CD4-positive, alpha-beta T cell treated with Interleukin-2 at 100 ng/mL for 4 hours (primary cell): ENCODE measurements around the gene RPS6KA2.
"Not testable (repeated sequence)": the region's sequence is repeated elsewhere in the genome, so short reads cannot be mapped to it uniquely, and the experiment has no call there.

Experiments
- DNase-seq: peaks from one replicate; pipeline ENCODE4 v3.0.0-alpha.2; 2020; ENCODE audit warnings: low spot score

Gene RPS6KA2

DNA sequence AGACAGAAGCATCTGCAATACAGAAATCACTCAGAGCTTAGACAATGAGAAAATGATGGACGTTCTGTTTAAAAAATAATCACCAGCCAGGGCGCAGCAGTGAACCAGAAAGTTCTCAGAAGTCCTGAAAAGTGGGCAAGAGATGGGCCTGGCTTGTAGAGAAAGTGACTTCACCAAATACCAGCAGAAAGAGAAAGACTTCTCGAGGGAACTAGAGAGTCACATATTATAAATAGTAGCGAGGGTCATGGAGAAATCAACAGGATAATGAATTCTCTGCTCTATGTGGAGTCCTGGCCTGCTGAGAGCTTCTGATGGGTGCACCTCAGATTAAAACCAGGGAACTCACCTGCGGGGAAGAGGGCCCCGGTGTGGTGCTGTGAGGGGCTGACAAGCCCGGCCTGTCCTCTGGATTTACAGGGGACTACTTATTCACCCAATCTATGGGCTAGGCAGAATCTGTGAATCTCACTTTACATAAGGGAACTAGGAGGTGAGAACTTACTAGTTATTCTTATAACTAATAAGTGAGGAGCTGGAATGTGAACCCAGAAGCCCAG is 35.0 kb downstream of the RPS6KA2 start:
- no peak for DNase-seq

DNA sequence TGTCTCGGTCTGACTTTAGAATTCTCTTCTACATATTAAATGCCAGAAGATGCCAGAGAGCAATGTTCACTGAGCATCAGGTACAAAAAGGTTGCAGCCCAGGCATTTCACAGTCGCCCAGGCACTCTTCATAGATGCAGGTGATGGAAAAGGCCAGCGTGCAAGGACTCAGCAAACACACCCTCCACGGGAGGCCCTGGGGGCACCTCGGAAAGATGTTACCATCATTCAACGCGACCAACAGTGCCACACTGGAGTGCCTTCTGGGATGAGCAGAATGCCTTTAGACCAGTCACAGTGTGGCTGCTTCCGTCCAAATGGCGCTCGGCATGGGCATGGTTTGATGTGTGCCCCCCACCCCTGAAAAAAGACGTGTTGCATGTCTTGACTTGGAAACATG is 36.0 kb downstream of the RPS6KA2 start:
- no peak for DNase-seq

DNA sequence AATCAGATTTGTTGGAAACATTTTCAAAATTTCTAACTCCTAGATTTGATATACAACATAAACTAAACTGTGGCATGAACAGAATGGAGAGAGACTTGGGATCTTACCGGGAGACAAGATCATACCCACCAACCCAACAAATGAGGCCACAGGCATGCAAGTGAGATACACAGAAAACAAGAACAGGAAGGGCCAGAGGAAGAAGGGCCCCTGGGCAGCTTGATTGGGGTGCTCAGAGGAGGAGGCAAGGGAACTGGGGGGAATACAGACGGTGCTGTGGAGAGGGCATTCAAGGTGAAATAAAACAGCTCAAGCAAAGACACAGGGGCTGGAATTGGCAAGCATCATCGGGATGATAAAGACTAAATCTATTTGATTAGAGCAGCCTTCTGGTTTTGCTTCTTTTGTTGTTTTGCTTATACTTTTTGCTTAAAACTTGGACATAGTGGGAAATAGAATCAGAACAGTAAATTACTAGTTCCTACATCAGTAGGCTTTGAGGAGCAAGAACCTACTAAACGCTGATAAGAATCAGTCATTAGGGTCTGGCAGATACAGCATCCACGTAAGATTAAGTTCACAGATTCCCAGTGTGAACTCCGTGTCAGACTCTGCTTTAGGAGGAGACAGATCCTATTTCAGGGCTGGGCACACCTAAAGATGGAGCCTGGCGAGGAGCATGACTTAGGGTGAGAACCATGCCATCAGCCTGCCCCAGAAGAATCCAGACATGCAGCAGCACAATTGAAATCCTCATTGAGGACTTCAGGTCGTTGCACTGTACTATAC is 37.1 kb downstream of the RPS6KA2 start:
- no peak for DNase-seq

DNA sequence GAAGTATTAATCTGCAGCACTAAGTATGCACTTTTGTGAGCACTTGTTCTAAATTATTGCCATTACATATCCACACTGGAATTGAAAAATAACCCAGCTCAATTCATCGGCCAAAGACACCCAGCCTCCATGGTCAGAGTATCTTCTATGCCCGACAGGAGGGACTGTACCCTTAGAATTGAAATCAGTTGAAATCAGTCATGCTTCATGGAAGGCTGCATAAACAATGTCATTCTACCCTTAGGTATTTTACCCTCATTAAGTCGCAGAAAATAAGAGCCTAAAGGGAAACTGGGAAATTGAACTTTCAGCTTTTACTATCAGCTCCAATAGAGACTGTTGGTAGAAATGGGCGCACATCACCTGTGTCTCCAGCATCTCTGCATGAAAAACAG is 37.7 kb downstream of the RPS6KA2 start:
- DNase-seq, result no peak

DNA sequence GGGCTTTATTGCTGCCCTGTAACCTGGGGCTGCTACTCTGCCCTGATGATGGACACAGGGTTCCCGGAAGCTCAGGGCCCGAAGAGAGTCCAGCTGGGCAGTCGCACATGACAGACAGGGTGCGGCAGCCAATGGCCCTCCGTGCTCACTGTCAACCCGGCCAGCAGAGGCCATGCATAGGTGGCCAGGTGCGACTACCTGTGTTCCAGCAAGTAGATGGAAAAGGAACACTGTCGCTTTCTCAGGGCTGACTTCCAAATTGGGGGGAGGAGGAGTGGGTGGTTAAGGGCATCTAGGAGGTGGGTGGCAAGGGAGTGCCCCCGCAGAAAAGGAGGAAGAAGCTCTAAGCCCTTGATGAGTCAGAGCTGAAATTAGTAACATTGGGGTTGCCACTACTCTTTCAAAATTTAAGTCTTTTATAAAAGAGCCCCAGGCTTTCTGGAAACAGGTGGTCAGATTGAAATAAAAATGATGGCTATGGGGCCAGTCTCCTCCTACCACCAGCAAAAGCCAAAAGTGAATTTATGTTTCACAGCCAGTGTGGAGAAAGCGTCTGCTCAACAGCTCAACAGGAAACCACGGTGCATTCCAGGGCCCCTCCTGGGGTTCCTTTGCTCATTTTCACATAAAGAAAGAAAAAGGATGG is 38.2 kb downstream of the RPS6KA2 start:
- DNase-seq, result no peak

DNA sequence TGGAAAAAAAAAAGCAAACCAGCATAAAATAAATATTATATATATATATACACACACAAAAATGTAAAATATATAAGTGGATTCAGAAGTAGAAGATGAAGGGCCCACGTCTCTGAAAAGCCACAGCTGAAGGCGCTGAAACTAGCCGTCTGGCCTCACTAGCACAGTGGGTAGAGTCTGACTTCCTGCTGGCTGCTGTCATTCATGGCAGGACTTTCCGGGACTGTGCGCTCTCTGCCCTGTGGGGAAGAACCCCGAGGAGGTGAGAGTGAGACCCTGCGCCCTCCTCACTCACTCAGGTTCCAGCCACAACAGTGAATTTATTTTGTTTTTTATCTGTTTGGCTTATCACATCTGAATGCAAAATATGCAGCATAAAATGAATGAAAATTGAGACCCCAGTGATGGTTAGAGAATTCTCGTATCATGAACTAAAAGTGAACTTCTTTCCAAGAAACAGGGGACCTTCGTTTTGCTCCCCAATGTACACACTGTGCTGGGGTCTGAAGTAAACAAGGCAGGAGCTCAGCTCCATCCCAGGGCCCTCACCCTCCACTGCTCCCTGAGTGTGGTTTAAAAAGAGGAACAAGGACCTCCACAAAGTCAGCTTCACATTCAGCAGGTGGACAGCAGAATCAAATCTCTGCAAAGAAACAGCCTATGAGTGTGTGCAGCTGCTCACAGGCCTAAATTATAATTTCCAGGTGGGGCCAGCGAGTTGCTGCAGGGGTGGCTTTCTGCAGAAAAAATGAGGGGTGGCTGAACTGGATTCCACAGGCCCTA is 39.2 kb downstream of the RPS6KA2 start:
- no peak for DNase-seq

DNA sequence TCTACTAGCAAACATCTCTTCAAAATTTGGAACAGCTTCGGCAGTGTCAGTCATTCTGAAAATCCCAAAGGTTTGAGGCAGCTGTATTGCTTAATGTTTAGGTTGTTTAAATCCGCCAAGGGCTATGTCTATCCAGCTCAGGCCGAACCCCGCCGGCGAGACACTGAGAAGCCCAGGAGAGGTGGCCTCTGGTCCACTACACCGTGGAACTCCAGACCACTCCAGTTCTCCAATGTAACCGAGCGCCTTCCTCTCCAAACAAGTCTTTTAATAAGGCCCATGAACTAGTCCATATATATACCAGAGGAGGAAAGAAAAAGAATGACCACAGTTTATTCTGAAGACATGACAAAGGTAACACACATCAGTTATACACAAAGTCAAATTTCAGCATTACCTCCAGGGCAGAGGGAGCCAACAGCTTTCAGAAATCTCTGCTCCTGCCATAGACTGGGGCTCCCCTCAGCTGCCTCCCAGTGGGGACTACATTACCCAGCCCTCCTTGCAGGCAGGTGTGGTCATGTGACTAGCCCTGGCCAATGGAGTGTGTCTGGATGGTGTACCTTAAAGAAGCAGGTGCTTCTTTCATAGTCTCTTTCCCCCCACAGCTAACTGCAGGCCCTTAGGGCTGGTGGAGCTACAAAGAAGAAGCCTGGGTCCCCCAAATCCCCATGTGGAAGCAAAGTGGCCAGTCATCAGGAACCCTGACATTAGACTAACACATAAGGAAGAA is 40.5 kb downstream of the RPS6KA2 start, which contains the start of gene RAMACL:
TSS of gene RAMACL (minus strand) at position 255 of the 733 bp plus-strand sequence. CDS start at position 54, 201 bp downstream.
- DNase-seq, result peak; percentile 49

DNA sequence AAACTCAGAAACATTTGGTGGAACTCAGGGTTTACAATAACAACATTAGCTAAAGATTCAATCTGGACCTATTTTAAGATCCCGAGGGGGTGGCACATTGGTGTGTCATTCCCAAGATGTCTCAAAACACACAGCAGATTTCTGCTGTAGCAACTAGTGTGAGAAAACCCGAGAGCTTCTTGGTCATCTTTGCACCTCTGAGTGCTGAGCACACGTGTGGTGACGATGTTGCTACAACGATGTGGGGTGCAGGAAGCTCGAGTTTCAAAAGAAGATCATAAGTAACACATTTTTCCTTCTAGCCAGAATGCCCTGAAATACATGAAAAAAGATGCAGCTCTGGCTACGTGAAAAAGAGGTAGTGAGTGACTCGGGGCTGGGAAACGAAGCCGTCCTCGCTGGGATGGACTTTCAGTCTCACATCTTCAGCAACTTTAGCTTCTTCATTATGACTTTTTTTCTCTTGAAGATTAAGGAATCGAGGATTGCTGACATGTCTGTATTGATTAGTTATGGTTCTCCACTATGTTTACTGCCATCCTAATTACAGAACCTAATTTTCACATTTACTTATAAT is 42.1 kb downstream of the RPS6KA2 start:
- DNase-seq, result no peak

DNA sequence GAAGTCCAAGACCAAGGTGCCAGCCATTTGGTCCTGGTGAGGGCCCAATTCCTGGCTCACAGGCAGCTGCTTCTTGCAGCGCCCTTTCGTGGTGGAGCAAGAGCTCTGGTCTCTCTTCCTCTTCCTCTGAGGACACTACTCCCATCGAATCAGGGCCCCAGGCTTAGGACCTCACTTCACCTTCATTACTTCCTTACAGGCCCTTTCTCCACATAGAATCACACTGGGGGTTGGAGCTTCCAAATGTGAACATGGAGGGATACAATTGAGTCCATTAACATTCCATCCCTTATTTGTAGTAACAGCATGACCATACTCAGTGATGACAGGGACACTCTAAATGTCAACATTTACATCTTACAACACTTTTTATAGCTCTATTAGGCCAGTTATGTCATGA is 42.9 kb downstream of the RPS6KA2 start:
- DNase-seq, result no peak

DNA sequence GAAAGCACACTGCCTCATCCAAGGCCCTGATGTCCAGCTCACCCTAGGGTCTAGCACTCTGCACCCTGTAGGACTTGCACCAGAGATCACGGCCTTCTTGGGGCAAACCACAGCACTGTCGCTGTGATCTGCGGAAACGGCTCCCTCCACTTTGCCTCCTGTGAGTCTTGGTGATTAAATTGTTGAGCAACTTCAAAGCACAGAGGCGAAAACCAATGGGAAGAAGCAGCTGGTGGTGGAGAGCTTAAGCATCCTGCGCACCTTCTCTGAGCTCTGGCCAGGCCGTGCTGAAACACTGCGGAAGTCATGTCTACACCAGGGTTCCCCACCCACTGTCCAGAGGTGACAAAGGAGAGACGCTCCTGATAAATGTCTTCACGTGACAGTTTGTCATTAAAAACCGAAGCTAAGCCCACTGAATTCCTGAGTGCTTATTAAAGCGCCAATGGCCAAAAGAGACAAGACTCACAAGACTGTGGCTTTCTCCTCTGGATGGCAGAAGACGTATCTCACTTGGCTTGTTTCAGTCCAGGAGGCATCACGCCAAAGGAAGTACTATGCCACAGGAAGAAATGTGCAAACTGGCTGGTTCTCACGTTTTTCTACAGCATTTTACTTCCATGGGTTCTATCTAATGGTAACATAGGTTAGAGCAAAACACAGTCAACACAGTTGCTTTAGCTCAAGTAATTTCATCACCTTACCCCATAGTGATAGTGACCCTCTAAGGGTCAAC is 43.7 kb downstream of the RPS6KA2 start:
- DNase-seq, result no peak

DNA sequence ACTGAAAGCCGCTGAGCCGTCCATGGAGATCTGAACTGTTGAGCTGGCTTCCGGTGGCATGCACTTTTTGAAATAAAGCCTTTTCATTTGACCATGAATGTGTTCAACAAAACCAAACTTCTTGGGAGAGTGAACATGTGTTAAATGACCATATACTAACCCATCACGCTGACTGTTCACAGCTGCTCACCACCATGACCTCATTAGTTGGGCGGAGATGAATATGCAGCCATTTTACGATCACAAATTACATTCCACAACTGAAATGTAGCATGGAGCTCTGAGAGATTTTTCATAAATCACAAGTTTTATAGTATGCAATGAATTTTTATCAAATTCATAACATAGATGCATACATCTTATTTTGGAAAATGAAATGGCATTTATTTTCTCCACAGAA is 44.8 kb downstream of the RPS6KA2 start:
- DNase-seq, result no peak

DNA sequence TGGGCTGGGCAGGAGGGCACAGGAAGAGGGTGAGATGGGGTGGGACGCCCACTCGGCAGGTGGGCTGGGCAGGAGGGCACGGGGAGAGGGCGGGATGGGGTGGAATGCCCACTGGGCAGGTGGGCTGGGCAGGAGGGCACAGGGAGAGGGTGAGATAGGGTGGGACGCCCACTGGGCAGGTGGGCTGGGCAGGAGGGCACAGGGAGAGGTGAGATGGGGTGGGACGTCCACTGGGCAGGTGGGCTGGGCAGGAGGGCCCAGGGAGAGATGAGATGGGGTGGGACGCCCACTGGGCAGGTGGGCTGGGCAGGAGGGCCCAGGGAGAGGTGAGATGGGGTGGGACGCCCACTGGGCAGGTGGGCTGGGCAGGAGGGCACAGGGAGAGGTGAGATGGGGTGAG is 45.2 kb downstream of the RPS6KA2 start:
- not testable (repeated sequence) for DNase-seq

DNA sequence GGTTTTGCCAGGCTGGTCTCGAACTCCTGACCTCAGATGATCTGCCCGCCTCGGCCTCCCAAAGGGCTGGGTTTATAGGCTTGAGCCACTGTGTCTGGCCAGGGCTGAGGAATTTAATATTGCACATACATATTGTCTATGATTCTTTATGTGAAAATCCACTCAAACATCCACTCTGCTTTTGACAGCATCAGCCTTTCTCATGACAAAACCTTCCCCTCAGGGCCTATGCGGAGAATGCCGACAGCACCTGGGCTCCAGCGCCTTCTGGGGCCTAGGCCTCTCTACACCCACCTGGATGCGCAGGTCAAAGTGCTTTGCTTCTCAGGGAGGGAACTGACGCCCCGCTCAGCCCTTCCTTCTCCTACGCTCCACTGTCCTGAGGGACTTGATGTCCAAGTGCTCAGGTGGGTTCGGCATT is 46.0 kb downstream of the RPS6KA2 start:
- no peak for DNase-seq

DNA sequence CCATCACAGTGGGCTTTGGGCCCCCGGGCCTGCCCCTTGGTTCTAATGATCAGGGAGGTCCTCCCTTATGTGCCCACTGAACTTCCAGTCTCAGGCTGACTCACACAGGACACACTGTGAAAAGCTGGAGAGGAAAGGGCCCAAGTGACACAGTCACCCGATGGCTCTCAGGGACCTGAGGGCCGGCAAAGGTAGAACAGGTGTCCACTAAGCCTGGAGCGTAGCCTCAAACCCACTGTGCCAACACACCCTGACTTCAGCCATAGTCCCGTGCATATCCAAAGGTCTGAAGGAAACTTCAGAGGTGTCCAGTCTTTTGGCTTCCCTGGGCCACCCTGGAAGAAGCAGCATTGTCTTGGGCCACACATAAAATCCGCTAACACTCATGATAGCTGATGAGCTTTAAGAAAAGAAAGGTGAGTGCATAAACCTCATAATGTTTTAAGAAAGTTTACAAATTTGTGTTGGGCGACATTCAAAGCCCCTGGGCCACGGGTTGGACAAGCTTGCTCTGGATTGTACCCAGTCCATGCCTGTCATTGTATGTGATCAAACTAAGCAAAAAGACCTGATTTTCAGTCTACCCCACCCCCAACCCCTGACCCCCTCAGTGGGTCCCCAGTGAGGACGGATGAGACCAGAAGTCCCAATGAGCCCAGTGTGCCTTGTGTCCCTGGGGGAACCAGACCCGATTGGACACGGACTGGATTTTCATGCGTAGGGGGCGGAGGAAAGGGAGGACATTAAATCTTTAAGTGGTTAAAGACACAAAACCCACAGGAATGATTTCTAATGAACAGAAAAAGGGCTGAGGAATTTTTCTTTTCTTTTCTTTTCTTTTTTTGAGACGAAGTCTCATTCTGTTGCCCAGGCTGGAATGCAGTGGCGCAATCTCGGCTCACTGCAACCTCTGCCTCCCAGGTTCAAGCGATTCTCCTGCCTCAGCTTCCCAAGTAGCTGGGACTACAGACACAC is 46.7 kb downstream of the RPS6KA2 start:
- no peak for DNase-seq

DNA sequence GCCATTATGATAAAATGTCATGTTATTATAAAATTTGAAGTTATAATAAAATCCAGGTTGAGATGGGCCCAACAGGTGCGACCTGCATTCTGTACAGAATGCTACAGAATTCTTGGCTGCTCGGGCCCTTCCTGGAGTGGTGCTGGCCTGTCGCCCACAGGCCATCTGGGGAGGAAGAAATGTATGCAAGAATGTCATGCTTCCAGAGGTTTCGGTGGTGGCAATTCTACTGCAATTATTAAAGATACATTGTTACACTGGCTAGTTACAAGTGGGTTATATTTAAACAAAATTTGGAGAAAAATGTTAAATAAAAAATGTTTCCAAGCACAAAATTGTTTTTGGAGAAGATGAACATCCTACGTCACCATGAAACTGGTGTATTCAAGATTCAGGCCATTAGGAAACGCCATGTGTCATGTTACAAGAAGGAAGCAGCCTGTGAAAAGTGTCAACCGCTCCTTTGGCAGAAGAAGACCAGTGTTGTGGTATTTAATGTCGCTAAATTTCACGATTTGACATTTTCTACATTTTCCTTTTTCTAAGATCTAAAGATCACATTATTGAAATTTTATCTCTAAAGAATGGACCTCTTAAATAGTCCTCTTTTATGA is 47.7 kb downstream of the RPS6KA2 start:
- no peak for DNase-seq

DNA sequence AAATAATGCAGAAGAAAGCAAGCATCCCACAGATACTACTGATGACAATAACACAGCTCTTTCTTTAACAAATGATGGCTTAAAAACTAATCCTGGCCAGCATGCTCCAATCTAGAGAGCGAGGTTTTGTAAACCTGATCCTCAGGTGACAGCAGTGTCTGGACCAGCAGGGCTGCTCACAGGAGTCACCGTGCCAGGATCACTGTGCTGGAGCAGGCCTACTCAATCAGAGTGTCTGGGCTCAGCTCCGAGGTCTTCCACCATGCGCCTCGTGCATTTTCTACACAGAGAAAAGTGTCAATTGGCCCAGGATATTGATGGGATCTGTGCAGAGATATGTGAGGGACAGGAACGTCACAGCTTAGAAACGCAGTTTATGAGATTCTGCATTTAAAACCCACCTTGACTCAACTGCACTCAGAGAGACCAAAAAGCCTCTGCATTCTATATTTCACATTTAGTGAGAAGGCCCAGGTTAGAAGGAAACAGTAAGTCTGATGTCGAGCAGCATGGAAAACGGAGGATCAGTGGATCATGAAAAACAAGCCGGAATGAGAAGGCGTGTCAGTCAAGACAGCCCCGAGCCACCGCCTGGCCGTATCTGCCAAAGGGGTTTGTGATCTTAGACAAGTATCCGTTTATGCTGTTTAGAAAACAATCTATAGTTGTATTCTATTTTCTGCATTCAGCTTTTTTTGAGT is 48.4 kb downstream of the RPS6KA2 start:
- DNase-seq, result no peak

DNA sequence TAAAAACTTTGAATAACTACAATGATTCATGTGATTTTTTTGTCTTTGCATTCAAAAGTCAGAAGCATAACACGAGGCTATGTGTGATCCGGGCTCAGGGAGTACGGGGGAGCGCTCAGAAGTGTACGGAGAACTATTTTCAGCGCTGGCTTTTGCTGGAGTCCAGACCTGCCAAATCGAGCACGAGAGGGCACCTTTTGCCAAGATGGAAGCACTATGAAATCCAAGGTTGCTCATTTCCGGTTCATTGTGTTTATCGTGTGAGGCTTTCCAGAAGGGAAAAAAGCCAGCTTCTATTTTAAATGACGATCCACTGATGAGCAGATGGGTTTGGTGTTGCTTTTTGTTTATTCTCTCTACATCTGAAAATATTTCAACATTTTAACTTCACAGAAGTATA is 51.8 kb downstream of the RPS6KA2 start:
- DNase-seq, result no peak

DNA sequence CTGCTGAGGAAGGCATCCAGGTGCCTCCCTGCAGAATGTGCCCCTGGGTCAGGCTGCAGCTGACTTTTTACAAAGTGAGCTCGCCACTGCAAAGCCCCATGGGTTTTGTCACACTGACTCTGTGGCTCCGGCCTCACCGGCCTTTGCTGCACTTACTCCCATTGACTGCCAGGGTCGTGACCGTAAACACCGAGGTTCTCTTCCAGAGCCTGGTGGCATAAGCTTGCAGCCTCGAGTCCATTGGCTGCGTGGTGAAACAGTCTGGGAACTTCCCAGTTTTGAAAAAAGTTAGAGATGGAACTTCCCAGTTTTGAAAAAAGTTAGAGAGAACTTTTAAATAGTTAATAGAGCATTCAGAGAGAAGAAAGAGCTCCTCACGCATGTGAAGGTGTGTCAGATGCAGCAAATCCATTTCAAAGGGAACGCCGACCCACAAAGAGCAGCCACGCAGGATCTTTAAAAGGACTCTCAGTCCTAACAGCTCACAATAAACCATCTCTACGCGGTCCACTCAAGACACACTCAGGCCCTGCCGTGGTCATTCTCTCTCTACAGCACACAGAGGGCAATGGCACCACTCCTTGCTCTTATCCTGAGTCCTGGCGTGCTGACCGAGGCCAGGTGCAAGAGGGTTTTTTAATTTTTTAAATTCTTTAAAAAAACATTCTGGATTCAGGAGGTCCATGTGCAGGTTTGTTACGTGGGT is 53.4 kb downstream of the RPS6KA2 start:
- DNase-seq, result no peak
